Measurements from ENCODE around the gene MESP2.

GRCh38 chr15:89776274-89777072 lies at the start of gene MESP2:
- no peak for TF ChIP-seq CTCF (IDR thresholded peaks at IDR 0.05; ENCODE audit: low read length)
- no peak for TF ChIP-seq EZH2 (IDR thresholded peaks at IDR 0.05; ENCODE audit: borderline replicate concordance, low read length)

Measured in OCI-LY1 (cell line).